GM12873 (cell line): Measurements from ENCODE around the gene DXO.

Experiments used
- CTCF ChIP-seq: IDR thresholded peaks from 2 replicates; pipeline ENCODE4 v1.5.1; 2012; ENCODE audit warnings: low read depth, mild to moderate bottlenecking, moderate library complexity, low read length, control low read depth; ENCODE audit not compliant: insufficient read depth; ENCODE audit errors: missing control alignments

The DXO gene

DNA sequence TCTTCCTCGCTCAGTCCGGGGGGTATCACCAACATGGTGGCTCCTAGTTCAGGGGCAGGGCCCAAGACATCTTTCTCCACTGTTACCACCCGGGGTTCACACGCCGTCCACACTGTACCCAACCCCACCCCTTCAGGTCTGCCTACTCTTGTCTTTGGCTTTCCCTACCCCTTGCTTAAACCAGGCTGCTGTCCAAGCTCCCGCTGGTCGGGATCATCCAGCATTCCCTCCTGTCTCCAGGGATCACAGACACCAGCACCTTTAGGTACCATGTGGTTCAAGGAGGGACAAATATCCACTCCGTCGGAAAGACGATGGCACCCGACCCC lies 13.6 kb downstream of the DXO start:
- TF ChIP-seq CTCF: no peak

GRCh38 chr6:31956796-31957195 lies 15.1 kb downstream of the DXO start:
- no peak for TF ChIP-seq CTCF

DNA sequence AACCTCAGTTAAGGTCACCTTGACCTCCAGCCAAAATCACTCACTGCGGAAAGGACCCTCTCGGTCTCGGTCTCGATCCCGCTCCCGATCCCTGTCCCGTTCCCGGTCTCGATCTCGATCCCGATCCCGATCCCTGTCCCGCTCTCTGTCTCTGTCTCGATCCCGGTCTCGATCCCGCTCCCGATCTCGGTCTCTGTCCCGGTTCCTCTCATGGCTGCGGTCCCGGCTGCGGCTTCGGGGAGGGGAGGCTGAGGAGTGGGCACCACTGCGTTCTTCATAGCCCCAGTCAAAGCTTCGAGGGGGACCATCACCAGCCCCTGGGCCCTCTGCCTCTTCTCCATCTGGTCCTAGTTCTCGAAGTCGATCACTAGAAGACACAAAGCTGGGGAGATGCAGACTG lies 17.4 kb downstream of the DXO start:
- no peak for TF ChIP-seq CTCF

DNA sequence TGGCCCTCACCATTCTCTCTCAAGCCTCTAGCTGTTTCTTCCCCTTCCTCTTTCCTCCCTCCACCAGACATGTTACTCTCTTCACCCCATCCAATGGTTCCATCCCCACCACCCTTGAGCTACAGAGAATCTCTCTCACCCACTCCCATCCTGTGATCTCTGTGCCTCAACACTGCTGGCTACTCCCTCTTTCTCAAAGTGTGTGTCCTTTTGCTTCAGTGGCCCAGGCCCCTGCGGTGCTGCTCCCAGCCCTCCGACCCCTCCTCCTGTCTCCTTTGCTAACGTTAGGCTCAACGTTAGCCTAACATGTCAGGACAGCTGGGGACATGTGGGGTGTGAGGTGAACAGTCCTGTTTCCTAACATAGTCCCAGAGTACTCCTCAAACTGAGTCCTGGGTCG lies 19.0 kb downstream of the DXO start:
- no peak for TF ChIP-seq CTCF

- peak; percentile 60 for TF ChIP-seq CTCF
These were observed 19.7 kb downstream of the DXO start for GRCh38 chr6:31952140-31952805.

GRCh38 chr6:31949926-31950548 lies 21.9 kb downstream of the DXO start:
- no peak for TF ChIP-seq CTCF

GRCh38 chr6:31948753-31949413 lies 23.1 kb downstream of the DXO start:
- TF ChIP-seq CTCF: no peak
